K562 (cell line): ENCODE data around the gene COX6A1. TPM values are rescaled to one million over a fixed set of nuclear protein-coding genes. Genes with fewer than 3 reads are reported as not detected.

Experiments used
- ATAC-seq: fragments of 200-7000 bp; cut with Tn5 transposase; 3 replicates; pipeline ENCODE4 v1.9.1; 2020; ENCODE audit warnings: moderate library complexity
- BruUV-seq: library from RNA; stranded (reverse); fragments of 400-500 nt; replicated peaks from 2 replicates; lab custom pipeline; 2021; lab: Mats Ljungman, UMichigan
- CTCF ChIA-PET: fragments of 300-600 bp; formaldehyde crosslinking; extraction: SDS; loops from one replicate; lab custom pipeline; 2021; ENCODE audit warnings: low intra/inter-chr PET ratio; lab: Yijun Ruan, JAX
- POLR2A ChIA-PET: fragments of 300-600, 350-650 bp; sonication (Branson Sonifier 250); formaldehyde crosslinking; extraction: SDS; loops from one replicate; lab custom pipeline; 2021; ENCODE audit warnings: antibody characterized with exemption, inconsistent platforms; lab: Yijun Ruan, JAX
- DNase-seq, 4 experiments: peaks; one replicate each; pipeline versions ENCODE4 v3.0.0 to v3.0.0-alpha.2; 2011 to 2018; ENCODE audit warnings: low spot score in 3 of 4, mixed read lengths in 3 of 4; ENCODE audit errors: extremely low read depth in 1 of 4
- FAIRE-seq: peaks from 2 replicates; lab custom pipeline; 2011; peaks lifted over from hg19 to GRCh38; lab: Jason Lieb, UNC
- H2AFZ ChIP-seq: 2 replicates; pipeline ENCODE4 v1.6.0; 2011; ENCODE audit warnings: low read depth, low read length, control low read depth, inconsistent platforms
- H3K27ac ChIP-seq: fragments of 200-600 bp; 3 replicates; pipeline ENCODE4 v1.8.0; 2011; ENCODE audit warnings: low read depth, mild to moderate bottlenecking, control low read depth, inconsistent platforms, low read length, moderate library complexity, mixed read lengths; ENCODE audit errors: extremely low read depth
- H3K27me3 ChIP-seq, 2 experiments: fragments of 300-600 bp in 1 of 2; 2 replicates in 1 of 2; 3 replicates in 1 of 2; pipeline versions ENCODE4 v1.6.0 to v1.8.0; 2011; ENCODE audit warnings: inconsistent platforms in 2 of 2, low read length in 2 of 2, mild to moderate bottlenecking in 1 of 2, mixed read lengths in 1 of 2, moderate library complexity in 1 of 2; ENCODE audit not compliant: control insufficient read depth in 2 of 2, insufficient read depth in 2 of 2
- H3K36me3 ChIP-seq: fragments of 300-600 bp; 3 replicates; pipeline ENCODE4 v1.8.0; 2011; ENCODE audit warnings: mild to moderate bottlenecking, low read length, inconsistent platforms; ENCODE audit not compliant: control insufficient read depth, insufficient read depth
- H3K4me1 ChIP-seq, 2 experiments: fragments of 200-600 bp in 1 of 2; replicated peaks in 1 of 2; 2 replicates in 1 of 2; 3 replicates in 1 of 2; pipeline versions ENCODE4 v1.5.1 to v1.8.0; 2011; ENCODE audit warnings: inconsistent platforms in 2 of 2, low read length in 2 of 2, mild to moderate bottlenecking in 1 of 2, mixed read lengths in 1 of 2, moderate library complexity in 1 of 2; ENCODE audit not compliant: control insufficient read depth in 2 of 2, insufficient read depth in 2 of 2
- H3K4me2 ChIP-seq: 2 replicates; pipeline ENCODE4 v1.6.1; 2011; ENCODE audit warnings: low read length, control low read depth, inconsistent platforms, mixed read lengths; ENCODE audit not compliant: insufficient read depth
- H3K4me3 ChIP-seq: fragments of 200-600 bp; sonication (generic), shearing (Covaris generic); 2 replicates; pipeline ENCODE4 v1.5.1; 2016; ENCODE audit warnings: control low read depth, inconsistent platforms
- H3K79me2 ChIP-seq: fragments of 200-600 bp; 3 replicates; pipeline ENCODE4 v1.8.0; 2011; ENCODE audit warnings: low read length, inconsistent platforms; ENCODE audit not compliant: control insufficient read depth, insufficient read depth
- H3K9ac ChIP-seq, 2 experiments: 2 replicates each; pipeline versions ENCODE4 v1.6.0 to v1.6.1; 2011; ENCODE audit warnings: low read depth in 2 of 2, low read length in 2 of 2, control low read depth in 1 of 2, inconsistent platforms in 1 of 2, mild to moderate bottlenecking in 1 of 2, mixed read lengths in 1 of 2; ENCODE audit not compliant: insufficient read depth in 1 of 2
- H3K9me1 ChIP-seq: one replicate; pipeline ENCODE4 v1.6.0; 2011; ENCODE audit warnings: inconsistent platforms, mild to moderate bottlenecking, low read length, moderate library complexity; ENCODE audit not compliant: control insufficient read depth, insufficient read depth
- H3K9me3 ChIP-seq: replicated peaks from 2 replicates; pipeline ENCODE4 v1.5.1; 2011; ENCODE audit warnings: low read depth, low read length, inconsistent platforms; ENCODE audit not compliant: control insufficient read depth, insufficient read depth
- H4K20me1 ChIP-seq: replicated peaks from 2 replicates; pipeline ENCODE4 v1.6.1; 2011; ENCODE audit warnings: low read length, inconsistent platforms, mixed read lengths; ENCODE audit not compliant: control insufficient read depth, insufficient read depth
- ASH1L ChIP-seq: fragments of 450-650 bp; IDR thresholded peaks from 2 replicates; pipeline ENCODE4 v1.6.1; 2018; ENCODE audit warnings: borderline replicate concordance, mild to moderate bottlenecking, low read depth; ENCODE audit not compliant: partially characterized antibody
- HDAC3 ChIP-seq: fragments of 450-650 bp; IDR thresholded peaks from 2 replicates; pipeline ENCODE4 v1.6.1; 2018; ENCODE audit warnings: borderline replicate concordance, mild to moderate bottlenecking, moderate library complexity; ENCODE audit not compliant: partially characterized antibody
- HDGF ChIP-seq: fragments of 450-650 bp; IDR thresholded peaks from 2 replicates; pipeline ENCODE4 v1.6.1; 2016
- LARP7 ChIP-seq: fragments of 450-650 bp; IDR thresholded peaks from 2 replicates; pipeline ENCODE4 v1.6.1; 2016
- NCOR1 ChIP-seq: fragments of 450-650 bp; IDR thresholded peaks from 2 replicates; pipeline ENCODE4 v1.6.1; 2016; ENCODE audit warnings: mild to moderate bottlenecking, moderate library complexity
- NFATC3 ChIP-seq: fragments of 450-650 bp; IDR thresholded peaks from 2 replicates; pipeline ENCODE4 v1.6.1; 2017; ENCODE audit warnings: mild to moderate bottlenecking
- POLR2A ChIP-seq: fragments of 450-650 bp; conservative IDR thresholded peaks from 2 replicates; pipeline ENCODE4 v1.6.1; 2016
- POLR2AphosphoS2 ChIP-seq: IDR thresholded peaks from 2 replicates; pipeline ENCODE4 v1.6.1; 2012; ENCODE audit warnings: low read length, improper control_type of control experiment
- SUPT5H ChIP-seq: fragments of 450-650 bp; IDR thresholded peaks from 2 replicates; pipeline ENCODE4 v1.6.1; 2016
- TSC22D4 ChIP-seq: fragments of 450-650 bp; IDR thresholded peaks from 2 replicates; pipeline ENCODE4 v1.6.1; 2016; ENCODE audit warnings: missing genetic modification characterization, missing biosample characterization, control low read depth
- WGBS: fragments of 100-300 bp; shearing (Covaris generic); methylation state at CpG from one replicate; pipeline ENCODE4 v1.1.6; 2016; ENCODE audit warnings: low coverage, mixed read lengths; ENCODE audit not compliant: insufficient coverage; ENCODE audit errors: missing lambda C conversion rate; 5-methylcytosine and 5-hydroxymethylcytosine counted together
- in situ Hi-C: fragments of 300-500 bp; cut with MboI; formaldehyde crosslinking; loops from 4 replicates; pipeline ENCODE4 v1.15.0; 2018; ENCODE audit warnings: inconsistent platforms, mixed read lengths
- intact Hi-C: fragments of 100-400 bp; cut with micrococcal nuclease; formaldehyde crosslinking; loops from 2 replicates; pipeline ENCODE4 v1.14.2; 2022
- polyA plus RNA-seq, 8 experiments: library from polyadenylated mRNA; depleted of rRNA in 4 of 8; stranded (reverse) in 5 of 8; unstranded in 3 of 8; fragments of >200 nt; fragmentation: Nextera tagmentation in 2 of 8; fragmentation: Illumina TruSeq in 1 of 8; extraction: Ambion mirVana in 2 of 8; extraction: Trizol in 1 of 8; gene quantifications; 2 replicates each; pipeline versions ENCODE4 v1.2.1 to v1.2.3, GENCODE V29; 2011 to 2014; ENCODE audit warnings: inconsistent platforms in 1 of 8, missing spikeins in 1 of 8
- total RNA-seq, 7 experiments: library from RNA; depleted of rRNA in 6 of 7; stranded (reverse); fragments of >200 nt in 6 of 7; fragmentation: Illumina TruSeq in 2 of 7; extraction: Trizol in 2 of 7; gene quantifications; 2 replicates each; pipeline versions ENCODE4 v1.2.1 to v1.2.3, GENCODE V29; 2011 to 2021; ENCODE audit warnings: low replicate concordance in 1 of 7
- TF ChIP-seq, protein P1 (sequence below): fragments of 250-450 bp; sonication (Bioruptor Pico); IDR thresholded peaks from 2 replicates; pipeline ENCODE4 v1.8.0; 2022; ENCODE audit warnings: moderate library complexity, mild to moderate bottlenecking, inconsistent platforms
- TF ChIP-seq, protein P2 (sequence below): fragments of 250-450 bp; sonication (Bioruptor Pico); IDR thresholded peaks from 2 replicates; pipeline ENCODE4 v1.4.0; 2020; ENCODE audit warnings: mild to moderate bottlenecking, moderate library complexity

Gene COX6A1
- total and polyA plus RNA-seq, 9 of the 15 experiments (the other 6 are each of a cell fraction or from before 2014, with no cell fraction given), result 414 to 4,142 (median 931) TPM

- ATAC-seq (no peak), DNase-seq (no peak), FAIRE-seq (no peak)
- peaks cover 17% of the 10 kb centered on the region; the same call in 1 of the 2 replicates for H4K20me1 ChIP-seq
- H3K4me1 ChIP-seq, result no peaks in the 10 kb centered on the region
- H3K4me2 ChIP-seq, result no peak overlapping the region
- ChIA-PET POLR2A (interaction anchor here (1.2 to 8.1 kb wide), 3 partner anchors 9 to 120 kb away, joined by 3 to 38 read pairs (median 23); partner anchors contain the start of genes GATC and TRIAP1), CTCF (no interaction called here)
- TF ChIP-seq NCOR1 (no peak), HDGF (no peak), HDAC3 (no peak), LARP7 (no peak), POLR2AphosphoS2 (0 out of 2 replicates have a peak, but pooled peaks have one; percentile 13), SUPT5H (0 out of 2 replicates have a peak, but pooled peaks have one; percentile 27), POLR2A (peak; percentile 46; the same call in 1 of the 2 replicates), TSC22D4 (tag) (no peak), NFATC3 (no peak), ASH1L (no peak)
- TF ChIP-seq, protein P1, sequence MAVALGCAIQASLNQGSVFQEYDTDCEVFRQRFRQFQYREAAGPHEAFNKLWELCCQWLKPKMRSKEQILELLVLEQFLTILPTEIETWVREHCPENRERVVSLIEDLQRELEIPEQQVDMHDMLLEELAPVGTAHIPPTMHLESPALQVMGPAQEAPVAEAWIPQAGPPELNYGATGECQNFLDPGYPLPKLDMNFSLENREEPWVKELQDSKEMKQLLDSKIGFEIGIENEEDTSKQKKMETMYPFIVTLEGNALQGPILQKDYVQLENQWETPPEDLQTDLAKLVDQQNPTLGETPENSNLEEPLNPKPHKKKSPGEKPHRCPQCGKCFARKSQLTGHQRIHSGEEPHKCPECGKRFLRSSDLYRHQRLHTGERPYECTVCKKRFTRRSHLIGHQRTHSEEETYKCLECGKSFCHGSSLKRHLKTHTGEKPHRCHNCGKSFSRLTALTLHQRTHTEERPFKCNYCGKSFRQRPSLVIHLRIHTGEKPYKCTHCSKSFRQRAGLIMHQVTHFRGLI, result no peak
- TF ChIP-seq, protein P2, sequence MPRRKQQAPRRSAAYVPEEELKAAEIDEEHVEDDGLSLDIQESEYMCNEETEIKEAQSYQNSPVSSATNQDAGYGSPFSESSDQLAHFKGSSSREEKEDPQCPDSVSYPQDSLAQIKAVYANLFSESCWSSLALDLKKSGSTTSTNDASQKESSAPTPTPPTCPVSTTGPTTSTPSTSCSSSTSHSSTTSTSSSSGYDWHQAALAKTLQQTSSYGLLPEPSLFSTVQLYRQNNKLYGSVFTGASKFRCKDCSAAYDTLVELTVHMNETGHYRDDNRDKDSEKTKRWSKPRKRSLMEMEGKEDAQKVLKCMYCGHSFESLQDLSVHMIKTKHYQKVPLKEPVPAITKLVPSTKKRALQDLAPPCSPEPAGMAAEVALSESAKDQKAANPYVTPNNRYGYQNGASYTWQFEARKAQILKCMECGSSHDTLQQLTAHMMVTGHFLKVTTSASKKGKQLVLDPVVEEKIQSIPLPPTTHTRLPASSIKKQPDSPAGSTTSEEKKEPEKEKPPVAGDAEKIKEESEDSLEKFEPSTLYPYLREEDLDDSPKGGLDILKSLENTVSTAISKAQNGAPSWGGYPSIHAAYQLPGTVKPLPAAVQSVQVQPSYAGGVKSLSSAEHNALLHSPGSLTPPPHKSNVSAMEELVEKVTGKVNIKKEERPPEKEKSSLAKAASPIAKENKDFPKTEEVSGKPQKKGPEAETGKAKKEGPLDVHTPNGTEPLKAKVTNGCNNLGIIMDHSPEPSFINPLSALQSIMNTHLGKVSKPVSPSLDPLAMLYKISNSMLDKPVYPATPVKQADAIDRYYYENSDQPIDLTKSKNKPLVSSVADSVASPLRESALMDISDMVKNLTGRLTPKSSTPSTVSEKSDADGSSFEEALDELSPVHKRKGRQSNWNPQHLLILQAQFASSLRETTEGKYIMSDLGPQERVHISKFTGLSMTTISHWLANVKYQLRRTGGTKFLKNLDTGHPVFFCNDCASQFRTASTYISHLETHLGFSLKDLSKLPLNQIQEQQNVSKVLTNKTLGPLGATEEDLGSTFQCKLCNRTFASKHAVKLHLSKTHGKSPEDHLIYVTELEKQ (CRISPR knock-in tag), result no peak
- WGBS, result 89% methylated on average over 3 of the region's 3 CpGs
- no peaks in the 10 kb centered on the region for H3K9me3 ChIP-seq
- intact Hi-C loops, result no loop called here
- no peak overlapping the region for H3K27ac ChIP-seq
- H3K9me1 ChIP-seq, result no peaks in the 10 kb centered on the region
- no peak overlapping the region for H3K9ac ChIP-seq
- in situ Hi-C loops, result no loop called here
- H2AFZ ChIP-seq, result no peak overlapping the region
- H3K27me3 ChIP-seq, result no peaks in the 10 kb centered on the region
- H3K79me2 ChIP-seq, result peaks cover 16% of the 10 kb centered on the region; the same call in 2 of the 3 replicates
- no peak overlapping the region for H3K4me3 ChIP-seq
- BruUV-seq, result TSS peak; percentile 27
- H3K36me3 ChIP-seq, result peaks cover 94% of the 10 kb centered on the region
Measured at GRCh38 chr12:120460157-120460556, 22.2 kb downstream of the COX6A1 start.
